Upper lobe of right lung (tissue), 1 donor: ENCODE results near the gene CKAP5. TPM values are rescaled to one million over a fixed set of nuclear protein-coding genes. Genes with fewer than 3 reads are reported as not detected.

Source experiments
- ATAC-seq: fragments of 200-7000 bp; cut with Tn5 transposase; one replicate; pipeline ENCODE4 v1.9.1; 2020; ENCODE audit warnings: mild to moderate bottlenecking, moderate library complexity
- DNase-seq: peaks from one replicate; pipeline ENCODE4 v3.0.0-alpha.2; 2020
- H3K27ac ChIP-seq: fragments of 200-600 bp; one replicate; pipeline ENCODE4 v1.8.0; 2022
- H3K27me3 ChIP-seq: fragments of 200-600 bp; one replicate; pipeline ENCODE4 v1.8.0; 2022; ENCODE audit warnings: mild to moderate bottlenecking
- H3K36me3 ChIP-seq: fragments of 200-600 bp; one replicate; pipeline ENCODE4 v1.8.0; 2022
- H3K4me1 ChIP-seq: fragments of 200-600 bp; one replicate; pipeline ENCODE4 v1.8.0; 2022
- H3K4me3 ChIP-seq: fragments of 200-600 bp; one replicate; pipeline ENCODE4 v1.8.0; 2022; ENCODE audit warnings: mild to moderate bottlenecking
- H3K9me3 ChIP-seq: fragments of 200-600 bp; one replicate; pipeline ENCODE4 v1.8.0; 2022
- CTCF ChIP-seq: fragments of 200-600 bp; IDR thresholded peaks from one replicate; pipeline ENCODE4 v1.8.0; 2022; ENCODE audit warnings: antibody characterized with exemption
- intact Hi-C: fragments of 100-400 bp; cut with DNase I; formaldehyde crosslinking; loops from one replicate; pipeline ENCODE4 v1.11.0; 2022
- total RNA-seq: library from RNA; stranded (reverse); fragmentation: NEBNext Ultra II Directional; extraction: Animal tissue kit (Norgen Biotek cat#: 25700); gene quantifications from one replicate; pipeline ENCODE4 v1.2.1, GENCODE V29; 2021
- donor health status: DM: no; HTN: yes; CAD: no; lungs with severe emphysema.

The CKAP5 gene
- total RNA-seq, 1 donor from 2014 or later = 56.3 TPM

GRCh38 chr11:46736146-46736545, 109.9 kb downstream of the CKAP5 start:
- Histone ChIP-seq H3K4me3 (no peak overlapping the region), H3K36me3 (no peaks in the 10 kb centered on the region), H3K27ac (no peak overlapping the region), H3K9me3 (no peaks in the 10 kb centered on the region), H3K27me3 (no peaks in the 10 kb centered on the region), H3K4me1 (no peaks in the 10 kb centered on the region)
- no peak for DNase-seq
- TF ChIP-seq CTCF = no peak
- intact Hi-C loops = no loop called here
- ATAC-seq = no peak

- Histone ChIP-seq H3K27ac (no peak overlapping the region), H3K36me3 (no peaks in the 10 kb centered on the region), H3K4me3 (no peak overlapping the region), H3K4me1 (no peaks in the 10 kb centered on the region), H3K9me3 (no peaks in the 10 kb centered on the region), H3K27me3 (no peaks in the 10 kb centered on the region)
- ATAC-seq = no peak
- no peak for TF ChIP-seq CTCF
- intact Hi-C loops = no loop called here
- DNase-seq = peak; percentile 23
Measured at GRCh38 chr11:46733234-46733633, 112.8 kb downstream of the CKAP5 start.

GRCh38 chr11:46731545-46731944, 114.5 kb downstream of the CKAP5 start:
- Histone ChIP-seq H3K36me3 (no peaks in the 10 kb centered on the region), H3K4me1 (no peaks in the 10 kb centered on the region), H3K4me3 (no peak overlapping the region), H3K27me3 (no peaks in the 10 kb centered on the region), H3K27ac (no peak overlapping the region), H3K9me3 (no peaks in the 10 kb centered on the region)
- DNase-seq (peak; percentile 7), ATAC-seq (no peak)
- no peak for TF ChIP-seq CTCF
- intact Hi-C loops = no loop called here

- no peak for TF ChIP-seq CTCF
- H3K27ac ChIP-seq = no peak overlapping the region
- no peaks in the 10 kb centered on the region for H3K9me3 ChIP-seq
- no peak overlapping the region for H3K4me3 ChIP-seq
- DNase-seq = peak; percentile 46
- no peaks in the 10 kb centered on the region for H3K36me3 ChIP-seq
- ATAC-seq = no peak
- no peaks in the 10 kb centered on the region for H3K27me3 ChIP-seq
- intact Hi-C loops = no loop called here
- no peaks in the 10 kb centered on the region for H3K4me1 ChIP-seq
Measured at GRCh38 chr11:46729110-46730027, 116.7 kb downstream of the CKAP5 start.

- DNase-seq = peak; percentile 31
- Histone ChIP-seq H3K27ac (no peak overlapping the region), H3K36me3 (no peaks in the 10 kb centered on the region), H3K9me3 (no peaks in the 10 kb centered on the region), H3K4me3 (no peak overlapping the region), H3K27me3 (no peaks in the 10 kb centered on the region), H3K4me1 (no peaks in the 10 kb centered on the region)
- intact Hi-C loops = no loop called here
- ATAC-seq = no peak
- no peak for TF ChIP-seq CTCF
Measured at GRCh38 chr11:46728659-46729040, 117.4 kb downstream of the CKAP5 start.
